HG02798 (cell line): ENCODE measurements around the gene PLEKHO2.
A peak's percentile ranks its signal among the peaks of the same experiment; 100 is the strongest.

Source experiments
- ATAC-seq: cut with Tn5 transposase; IDR thresholded peaks from one replicate; pipeline ENCODE4 v1.9.1; 2021; ENCODE audit warnings: mild to moderate bottlenecking; ENCODE audit not compliant: unreplicated experiment, poor library complexity

PLEKHO2 gene

GRCh38 chr15:64909546-64909945 is 67.8 kb downstream of the PLEKHO2 start:
- ATAC-seq: no peak

GRCh38 chr15:64911311-64912186 is 69.8 kb downstream of the PLEKHO2 start, which contains the start of gene ANKDD1A:
Gene ANKDD1A (plus strand): TSS chr15:64911902. CDS start chr15:64911931, 29 bp downstream.
- ATAC-seq: peak; percentile 68

- no peak for ATAC-seq
These were observed 70.9 kb downstream of the PLEKHO2 start for GRCh38 chr15:64912379-64913325.

- no peak for ATAC-seq
These were observed 74.0 kb downstream of the PLEKHO2 start for GRCh38 chr15:64915518-64916227.

GRCh38 chr15:64916365-64916764 is 74.7 kb downstream of the PLEKHO2 start:
- no peak for ATAC-seq

GRCh38 chr15:64917211-64917610 is 75.5 kb downstream of the PLEKHO2 start:
- no peak for ATAC-seq
